NCI-H774 (cell line): Measurements from ENCODE around the gene ABCA13.

Source experiments
- DNase-seq: peaks from one replicate; lab custom pipeline; 2025; lab: John Stamatoyannopoulos, UW

Gene ABCA13

DNA sequence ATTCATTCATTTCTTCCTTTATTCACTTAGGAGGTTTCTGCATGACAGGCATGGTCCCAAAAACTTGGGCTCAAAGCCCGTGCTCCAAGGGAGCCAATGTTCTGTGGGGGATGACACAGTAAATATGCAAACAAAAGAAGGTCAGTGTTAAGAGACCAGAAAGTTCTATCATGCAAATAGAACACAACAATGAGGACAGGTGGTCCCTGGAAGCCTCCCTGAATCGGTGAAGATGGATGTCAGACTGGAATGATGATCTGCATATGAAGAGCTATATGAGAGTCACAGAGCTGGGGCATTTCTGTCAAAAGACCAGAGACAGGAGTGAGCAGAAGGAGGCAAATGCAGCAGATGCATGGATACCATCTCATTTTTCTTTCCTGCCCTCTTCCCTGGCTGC, 129.0 kb downstream of the ABCA13 start:
- DNase-seq, result no peak

DNA sequence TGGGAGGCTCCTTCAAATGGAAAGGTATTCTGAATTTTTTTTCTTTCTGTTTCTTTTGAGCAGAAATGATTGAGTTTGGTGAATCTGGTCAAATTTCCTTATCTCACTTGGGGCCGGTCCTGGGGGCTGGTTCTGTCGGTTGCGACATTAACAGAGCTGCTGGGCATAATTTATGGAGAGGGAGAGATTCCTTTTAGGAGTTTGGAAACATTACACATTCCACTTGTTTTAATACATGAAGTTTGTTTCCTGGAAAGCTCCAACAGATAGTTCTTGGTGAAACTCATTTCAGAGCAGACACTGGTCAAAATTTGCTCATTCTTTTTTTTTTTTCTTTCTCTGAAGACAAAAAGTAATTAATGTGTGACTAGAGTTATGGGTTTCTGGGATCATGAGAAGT, 129.9 kb downstream of the ABCA13 start:
- DNase-seq, result no peak

DNA sequence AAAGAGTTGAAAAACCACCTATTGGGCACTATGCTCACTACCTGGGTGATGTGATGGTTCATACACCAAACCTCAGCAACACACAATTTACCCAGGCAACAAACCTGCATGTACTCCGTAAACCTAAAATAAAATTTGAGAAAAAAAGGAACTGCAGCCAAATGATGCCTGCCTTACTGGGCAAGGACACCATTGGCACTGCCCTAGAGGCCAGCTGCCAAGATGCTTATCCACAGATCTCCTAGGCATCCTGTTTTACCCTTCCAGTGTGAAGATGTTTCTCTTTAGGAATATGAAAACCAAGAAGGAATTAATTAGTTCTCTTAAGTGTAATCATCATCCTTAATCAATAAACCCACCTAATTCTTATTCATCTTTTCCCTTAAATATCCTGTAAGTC, 133.4 kb downstream of the ABCA13 start:
- no peak for DNase-seq

DNA sequence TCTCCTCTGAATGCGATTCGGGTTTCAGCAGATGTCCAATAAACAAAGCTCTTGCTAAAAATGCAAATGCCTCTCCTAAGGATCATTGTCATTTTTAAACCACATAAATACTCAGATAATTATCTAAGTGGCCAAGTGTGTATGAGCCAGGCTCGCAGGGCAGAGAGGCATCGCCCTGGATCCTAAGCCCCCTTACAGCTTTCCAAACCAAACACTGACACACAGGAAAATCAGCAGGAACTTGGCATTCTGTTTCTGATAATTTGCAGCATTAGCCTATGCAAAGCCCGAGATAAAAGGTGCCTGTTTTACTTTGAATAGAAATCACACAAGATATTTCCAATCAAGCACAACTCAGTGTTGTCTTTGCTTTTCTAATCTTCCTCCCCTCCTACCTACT, 134.4 kb downstream of the ABCA13 start:
- no peak for DNase-seq

DNA sequence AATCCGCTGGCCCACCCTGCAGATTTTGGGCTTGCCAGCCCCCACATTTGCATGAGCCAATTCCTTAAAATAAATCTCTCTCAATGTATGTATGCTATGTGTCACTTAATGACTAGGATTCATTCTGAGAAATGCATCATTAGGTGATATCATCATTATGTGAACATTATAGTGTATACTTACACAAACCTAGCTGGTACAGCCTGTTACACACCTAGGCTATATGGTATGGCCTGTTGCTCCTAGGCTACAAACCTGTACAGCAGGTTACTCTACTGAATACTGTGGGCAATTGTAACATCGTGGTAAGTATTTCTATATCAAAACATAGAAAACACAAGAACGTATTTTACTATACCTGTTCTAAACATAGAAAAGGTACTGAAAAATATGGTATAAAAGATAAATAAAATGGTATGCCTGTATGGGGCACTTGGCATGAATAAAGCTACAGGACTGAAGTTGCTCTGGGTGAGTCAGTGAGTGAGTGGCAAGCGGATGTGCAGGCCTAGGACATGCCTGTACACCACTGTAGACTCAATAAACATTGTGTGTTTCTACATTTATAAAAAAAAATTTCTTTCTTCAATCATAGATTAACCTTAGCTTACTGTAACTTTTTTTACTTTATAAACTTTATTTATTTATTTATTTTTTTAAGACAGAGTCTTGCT, 135.9 kb downstream of the ABCA13 start:
- DNase-seq, result no peak

DNA sequence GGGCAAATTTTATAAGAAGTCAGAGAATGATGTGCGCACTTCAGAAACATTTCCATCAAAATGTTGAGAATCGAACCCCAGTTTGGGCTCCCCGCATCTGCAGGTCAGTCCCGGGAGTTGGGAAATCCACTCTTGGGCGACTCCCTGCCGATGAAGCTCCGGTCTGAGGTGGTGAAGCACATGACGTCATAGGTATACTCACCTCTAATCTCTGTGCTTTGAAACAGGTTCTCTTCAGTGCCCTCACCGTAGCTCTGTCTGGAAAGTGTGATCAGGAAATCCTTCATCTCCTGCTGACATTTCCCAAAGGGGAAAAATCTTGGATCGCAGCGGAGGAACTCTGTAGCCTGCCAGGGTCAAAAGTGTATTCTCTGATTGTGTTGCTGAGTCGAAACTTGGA, 138.5 kb downstream of the ABCA13 start:
- no peak for DNase-seq

DNA sequence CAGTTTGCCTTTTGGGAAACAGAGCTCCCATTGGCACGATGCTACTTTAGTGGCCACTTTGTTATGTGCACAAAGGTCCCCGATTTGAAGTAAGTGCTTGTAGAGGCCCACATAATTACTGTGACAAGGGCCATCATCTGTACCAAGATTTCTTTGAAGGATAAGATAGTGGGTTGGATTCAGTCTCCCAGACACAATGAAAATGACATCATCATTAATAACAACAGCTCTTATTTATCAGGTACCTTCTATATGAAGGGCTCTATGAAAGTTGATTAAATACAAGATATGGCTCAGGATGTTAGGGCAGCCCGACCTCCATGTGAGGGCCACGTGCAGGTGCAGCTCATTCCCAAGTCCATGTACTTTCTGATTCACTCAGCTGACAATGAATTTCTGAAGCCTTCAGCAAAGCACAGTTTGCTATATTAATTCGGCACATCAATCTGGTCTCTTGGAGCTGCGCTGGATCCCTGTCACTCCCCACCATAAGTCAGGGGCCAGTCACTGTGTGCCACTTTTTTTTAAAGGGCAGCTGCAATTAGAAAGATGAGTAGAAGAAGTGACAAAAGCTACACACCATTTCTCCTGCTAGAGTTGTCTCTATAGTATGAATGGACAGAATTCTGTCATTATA, 140.3 kb downstream of the ABCA13 start:
- no peak for DNase-seq

DNA sequence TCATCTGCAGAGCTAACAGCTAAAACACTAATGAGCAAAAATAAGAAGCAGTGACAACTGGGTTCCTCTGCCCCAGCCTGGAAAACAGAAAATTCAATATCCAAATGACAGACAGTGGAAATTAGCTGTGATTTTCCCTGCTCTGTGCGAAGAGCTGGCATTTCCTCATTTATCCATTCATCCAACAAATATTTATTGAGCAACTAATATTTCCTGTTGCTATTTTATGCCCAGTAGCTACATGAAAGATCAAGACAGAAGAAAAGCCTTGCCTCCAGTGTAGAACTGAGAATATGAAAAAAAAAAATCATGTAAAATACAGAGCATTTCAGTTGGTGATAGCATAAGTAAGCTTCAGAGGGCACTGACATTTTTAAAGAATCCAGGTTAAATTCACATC, 140.9 kb downstream of the ABCA13 start:
- no peak for DNase-seq

DNA sequence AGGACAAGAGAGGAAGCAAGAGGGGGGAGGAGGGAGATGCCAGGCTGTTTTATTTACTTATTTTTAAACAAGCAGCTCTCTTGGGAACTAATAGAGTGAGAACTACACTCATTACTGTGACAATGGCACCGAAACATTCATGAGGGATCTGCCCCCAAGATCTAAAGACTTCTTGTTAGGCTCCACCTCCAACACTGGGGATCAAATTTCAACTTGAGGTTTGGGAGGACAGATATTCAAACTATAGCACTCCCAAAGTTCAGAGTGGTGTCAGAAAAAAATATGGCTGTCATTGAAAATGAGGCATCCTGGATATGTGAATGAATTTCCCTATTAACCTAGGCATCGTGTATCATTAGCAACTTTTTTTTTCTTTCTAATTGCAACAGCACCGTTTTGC, 145.5 kb downstream of the ABCA13 start:
- no peak for DNase-seq

DNA sequence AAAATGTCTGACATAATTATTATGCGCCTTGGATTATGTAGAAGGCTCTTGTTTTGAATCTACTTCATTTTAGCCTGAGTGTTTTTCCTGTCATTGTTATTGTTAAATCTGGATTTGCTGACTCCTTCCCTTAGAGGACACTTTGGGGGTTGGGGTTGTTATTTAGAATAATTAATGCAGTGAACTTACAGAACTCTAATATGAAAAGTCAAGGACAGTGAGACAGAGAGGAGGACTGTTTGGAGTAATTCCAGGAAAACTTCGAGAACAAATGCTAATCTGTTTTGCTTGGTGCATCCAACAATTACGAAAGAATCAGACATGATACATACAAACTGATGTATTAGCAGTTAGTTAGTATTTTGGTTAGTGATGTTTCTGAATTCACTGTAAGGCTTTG, 146.1 kb downstream of the ABCA13 start:
- DNase-seq, result no peak

DNA sequence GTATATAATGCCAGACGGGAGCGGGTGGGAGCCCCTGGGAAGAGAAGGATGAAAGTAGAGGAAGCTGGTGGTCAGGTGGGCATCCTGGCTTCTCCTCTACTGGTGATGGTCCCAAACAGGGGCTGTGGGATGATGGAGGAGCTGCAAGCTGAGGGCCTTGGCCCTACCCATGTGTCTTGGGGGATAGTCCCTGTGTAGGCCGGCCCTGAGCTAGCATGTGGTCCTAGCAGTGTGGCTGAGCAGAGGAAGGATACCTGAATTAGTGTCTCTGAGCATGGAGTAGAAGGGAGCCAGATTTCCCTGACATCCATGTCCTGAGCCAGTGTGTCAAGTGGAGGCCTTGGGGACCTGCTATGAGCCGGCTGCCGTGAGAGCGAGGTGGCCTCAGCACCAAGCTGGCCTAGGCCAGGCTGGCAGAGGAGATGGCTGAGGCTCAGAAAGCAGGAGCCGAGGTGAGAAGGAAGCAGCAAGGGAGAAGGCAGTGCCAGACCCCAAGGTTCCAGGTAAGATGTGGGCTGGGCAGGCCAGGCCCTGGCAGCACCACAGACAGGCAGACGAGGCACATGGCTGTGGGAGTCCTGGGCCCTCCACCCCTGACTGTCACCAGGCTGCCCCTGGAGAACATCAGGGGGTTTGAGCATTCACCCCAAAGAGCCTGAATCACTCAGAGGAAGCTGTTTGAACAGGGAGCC, 150.2 kb downstream of the ABCA13 start:
- DNase-seq, result no peak

DNA sequence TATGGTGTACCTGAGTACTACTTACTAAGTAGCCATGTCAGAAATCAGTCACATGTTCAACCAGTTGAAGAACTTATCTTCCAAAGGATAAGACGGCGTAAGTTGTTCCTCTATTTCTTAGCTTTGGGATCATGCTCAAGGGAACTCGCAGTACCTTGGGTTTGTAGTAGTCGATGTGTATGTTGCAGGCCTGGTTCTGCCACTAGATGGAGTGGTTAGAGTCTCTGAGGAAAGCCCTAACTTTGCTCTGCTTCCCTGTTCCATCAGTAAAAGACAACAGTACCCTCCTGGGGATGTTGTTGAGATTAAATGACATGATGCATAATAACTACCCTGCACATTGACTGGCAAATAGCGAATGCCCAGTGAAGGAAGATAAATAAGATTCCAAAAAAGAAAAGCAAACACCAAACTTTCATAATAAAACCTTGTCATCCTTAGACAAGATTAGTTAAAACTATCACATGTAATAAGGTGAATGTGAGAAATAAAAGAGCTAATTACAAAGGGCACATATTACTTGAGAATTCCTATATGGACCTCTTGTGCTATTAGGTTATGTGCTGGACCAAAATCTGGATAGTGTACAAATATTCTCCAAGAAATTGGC, 165.9 kb downstream of the ABCA13 start:
- DNase-seq, result no peak

DNA sequence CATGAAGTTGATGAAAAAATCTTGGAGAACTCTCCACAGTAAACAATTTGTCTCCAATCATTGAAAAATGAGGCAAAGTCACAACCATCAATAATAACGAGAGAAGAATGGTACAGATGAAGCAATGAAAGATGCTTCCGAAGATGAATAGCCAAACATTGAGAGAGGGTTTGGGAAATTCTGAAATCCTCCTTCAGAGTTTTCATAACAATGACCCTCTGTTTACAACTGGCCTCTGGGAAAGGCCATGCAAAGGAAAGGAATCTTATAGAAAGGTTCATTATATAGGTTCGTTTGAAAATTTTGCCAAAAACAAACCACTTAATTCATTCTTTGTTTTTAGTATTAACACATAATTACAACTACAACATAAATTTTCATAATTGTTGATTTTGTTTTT, 166.5 kb downstream of the ABCA13 start:
- no peak for DNase-seq

DNA sequence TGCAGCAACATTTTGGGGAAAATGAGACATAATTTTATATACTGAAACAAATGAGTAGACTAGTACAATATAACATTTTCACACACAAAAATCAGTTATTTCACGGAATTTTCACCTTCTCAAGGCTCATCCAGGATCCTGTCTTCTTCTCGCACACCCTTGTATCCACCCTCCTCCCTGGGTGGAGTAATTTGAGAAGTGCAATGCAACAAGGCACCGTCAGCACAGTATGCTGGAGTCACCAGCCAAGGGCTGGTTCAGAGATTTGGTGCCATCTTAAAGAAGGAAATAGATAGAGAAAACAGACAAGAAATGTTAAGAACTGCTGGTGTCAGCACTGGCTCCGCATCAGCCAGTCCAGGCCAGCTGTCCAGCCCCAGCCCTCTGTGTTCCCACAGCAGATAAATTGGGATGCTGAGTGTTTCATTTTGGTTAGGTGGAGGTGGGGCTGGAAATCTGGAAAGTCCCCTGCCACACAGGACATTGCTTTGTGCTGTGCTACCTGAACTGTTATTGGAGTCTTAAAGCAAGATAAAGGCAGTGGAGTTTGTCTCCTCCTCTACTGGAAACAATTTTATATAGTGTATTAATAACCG, 176.1 kb downstream of the ABCA13 start:
- DNase-seq, result no peak

DNA sequence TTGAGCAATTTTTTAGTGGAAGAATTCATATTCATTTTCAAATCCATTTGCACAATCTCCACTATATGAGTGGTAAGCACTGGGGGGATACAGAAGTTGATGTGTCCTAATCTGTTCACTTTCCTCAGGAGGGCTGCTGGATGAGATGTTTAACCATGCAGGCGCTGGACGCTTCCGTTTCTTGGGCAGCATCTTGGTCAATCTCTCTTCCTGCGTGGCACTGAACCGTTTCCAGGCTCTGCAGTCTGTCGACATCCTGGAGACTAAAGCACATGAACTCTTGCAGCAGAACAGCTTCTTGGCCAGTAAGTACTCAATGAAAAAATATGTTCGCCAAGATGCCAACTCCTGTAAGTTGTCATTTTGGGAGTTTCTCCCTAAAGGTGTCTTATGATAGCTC, 179.3 kb downstream of the ABCA13 start:
- no peak for DNase-seq

DNA sequence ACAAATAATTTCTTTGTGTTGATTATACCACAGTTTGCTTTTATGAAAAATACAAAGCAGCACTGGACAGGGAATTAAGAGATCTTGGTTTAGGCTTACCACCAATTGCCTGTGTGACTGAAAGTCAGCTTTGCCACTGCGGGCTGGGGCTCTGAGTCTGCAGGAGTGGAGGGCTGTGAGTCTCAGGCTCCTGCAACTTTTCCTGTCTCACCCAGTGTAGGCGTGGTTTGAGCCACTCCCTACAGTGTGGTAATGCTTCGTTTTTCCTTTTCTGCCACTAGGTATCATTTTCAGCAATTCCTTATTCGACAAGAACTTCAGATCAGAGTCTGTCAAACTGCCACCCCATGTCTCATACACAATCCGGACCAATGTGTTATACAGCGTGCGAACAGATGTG, 180.6 kb downstream of the ABCA13 start:
- no peak for DNase-seq

DNA sequence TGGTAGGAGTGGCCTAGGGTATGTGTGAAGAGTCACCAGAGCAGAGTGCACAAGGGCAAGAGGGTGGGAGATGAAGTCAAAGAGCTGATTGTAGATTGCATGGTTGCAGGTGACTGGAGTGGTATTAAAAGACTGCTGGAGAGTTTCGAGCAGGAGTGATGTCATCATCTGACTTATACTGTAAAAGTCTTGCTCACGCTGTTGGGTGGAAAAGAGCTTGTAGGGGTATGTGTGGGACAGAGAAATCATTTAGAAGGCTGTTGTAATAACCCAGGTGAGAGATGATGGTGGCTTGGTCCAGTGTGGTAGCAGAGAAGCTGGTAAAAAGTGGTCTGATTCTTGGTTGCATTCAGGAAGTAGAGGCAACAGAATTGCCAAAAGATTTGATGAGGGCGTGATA, 184.1 kb downstream of the ABCA13 start:
- DNase-seq, result no peak

DNA sequence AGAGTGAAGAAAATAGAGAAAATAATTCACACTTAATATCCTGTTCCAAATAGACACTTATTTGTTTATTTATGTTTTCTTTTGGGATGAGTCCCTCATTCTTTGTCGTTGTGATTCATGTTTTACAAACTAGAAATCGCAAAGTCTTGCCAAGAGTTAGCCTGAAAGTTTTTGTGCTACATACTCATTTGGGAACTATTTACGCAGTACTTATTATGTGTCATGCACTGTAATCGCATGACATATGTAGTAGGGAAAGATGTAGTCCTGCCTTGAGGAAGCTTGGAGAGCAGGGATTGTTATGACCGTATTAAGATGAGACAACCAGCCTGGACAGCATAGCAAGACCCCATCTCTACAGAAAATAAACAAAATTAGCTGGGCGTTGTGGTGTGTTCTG, 189.3 kb downstream of the ABCA13 start:
- no peak for DNase-seq

DNA sequence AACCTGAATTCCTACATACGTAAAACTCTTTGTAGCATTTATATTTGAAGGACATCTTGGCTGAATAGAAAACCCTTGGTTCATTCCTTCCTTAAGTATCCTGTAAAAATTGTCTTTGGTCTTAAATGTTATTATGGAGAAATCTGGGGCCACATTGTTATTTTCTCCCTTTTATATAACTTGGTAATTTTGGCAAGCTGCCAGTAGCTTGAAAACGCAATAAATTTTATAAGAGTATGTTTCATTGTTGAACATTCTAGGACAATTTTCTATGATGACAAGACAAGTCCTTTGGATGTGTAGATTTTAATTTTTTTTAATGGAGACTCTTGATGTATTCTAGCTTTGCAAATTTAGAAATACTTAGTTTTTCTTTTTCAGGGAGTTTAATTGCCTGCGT, 191.9 kb downstream of the ABCA13 start:
- no peak for DNase-seq

DNA sequence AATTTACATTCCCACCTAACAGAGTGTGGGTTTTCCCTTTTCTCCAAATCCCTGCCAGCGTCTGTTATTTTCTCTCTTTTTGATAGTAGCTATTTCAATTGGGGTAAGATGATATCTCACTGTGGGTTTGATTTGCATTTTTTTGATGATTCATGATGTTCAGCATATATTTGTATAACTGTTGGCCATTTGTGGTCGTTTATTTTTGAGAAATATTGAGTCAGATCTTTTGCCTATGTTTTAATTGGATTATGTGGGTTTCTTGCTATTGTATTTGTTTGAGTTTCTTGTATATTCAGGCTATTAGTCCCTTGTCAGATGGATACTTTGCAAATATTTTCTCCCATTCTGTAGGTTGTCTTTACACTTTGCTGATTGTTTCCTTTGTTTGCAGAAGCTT, 193.8 kb downstream of the ABCA13 start:
- DNase-seq, result peak; percentile 27

DNA sequence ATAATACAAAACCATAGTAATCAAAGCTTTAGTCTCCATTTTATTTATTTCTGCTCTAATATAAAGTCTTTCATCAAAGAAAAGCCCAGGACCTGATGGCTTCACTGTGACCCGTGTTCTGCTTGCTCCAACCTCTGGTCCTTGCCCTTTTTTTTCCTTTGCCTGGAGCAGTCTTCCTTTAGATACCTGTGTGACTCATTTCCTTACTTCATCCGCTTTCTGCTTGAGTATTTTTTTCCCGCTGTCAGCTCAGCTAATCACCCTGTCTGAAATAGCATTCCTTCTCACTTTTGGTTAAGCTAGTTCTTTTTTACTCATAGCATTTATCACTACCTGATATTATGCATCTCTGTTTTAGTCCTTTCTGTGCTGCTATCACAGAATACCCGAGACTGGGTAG, 194.8 kb downstream of the ABCA13 start:
- no peak for DNase-seq

DNA sequence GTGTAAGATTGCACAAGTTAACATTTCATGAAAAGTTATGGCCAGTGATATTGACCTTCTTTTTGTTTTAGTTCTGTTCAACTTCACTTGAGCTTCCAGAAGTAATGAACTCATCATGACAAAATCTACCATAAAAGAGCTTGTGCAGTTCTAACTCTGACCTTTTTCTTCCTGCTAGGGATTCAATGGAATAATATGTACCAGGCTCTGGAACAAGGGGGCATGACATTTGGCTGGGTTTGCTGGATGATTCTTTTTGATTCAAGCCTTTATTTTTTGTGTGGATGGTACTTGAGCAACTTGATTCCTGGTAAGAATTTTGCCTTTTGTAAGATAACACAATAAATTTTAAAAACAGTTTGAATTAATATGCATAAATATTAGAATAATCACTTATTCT, 205.0 kb downstream of the ABCA13 start:
- no peak for DNase-seq

DNA sequence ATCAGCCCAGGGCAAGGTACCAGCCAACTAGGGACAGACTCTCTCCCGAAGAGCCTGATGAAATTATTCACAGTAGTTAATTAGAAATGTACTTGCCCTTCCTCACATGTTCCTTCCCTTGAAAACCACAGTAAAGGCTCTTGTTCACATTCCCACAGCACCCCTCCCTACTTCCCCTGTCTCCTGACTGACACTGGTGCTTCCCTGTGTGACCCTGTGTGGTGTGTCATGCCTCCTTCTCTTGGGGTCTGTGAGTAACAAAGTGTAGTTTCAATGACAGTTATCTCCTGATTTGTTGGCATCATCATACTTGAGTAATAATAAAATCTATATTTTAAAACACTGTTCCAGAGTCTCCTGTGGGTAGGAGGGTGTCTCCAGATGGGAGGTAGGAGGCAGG, 209.7 kb downstream of the ABCA13 start:
- no peak for DNase-seq
